Lung microvascular endothelial cell (primary cell): ENCODE data around the gene LILRB4. TPM values are rescaled to one million over a fixed set of nuclear protein-coding genes. Genes with fewer than 3 reads are reported as not detected.
"Not testable (repeated sequence)": the region's sequence is repeated elsewhere in the genome, so short reads cannot be mapped to it uniquely, and the experiment has no call there.

Experiments
- DNase-seq, 2 donors: peaks; one replicate each; pipeline versions ENCODE4 v3.0.0 to v3.0.0-alpha.2; 2010; ENCODE audit warnings: low read depth in 2 of 2
- total RNA-seq: library from RNA; depleted of rRNA; stranded (reverse); fragments of >200 nt; gene quantifications from 2 replicates; pipeline ENCODE4 v1.2.1, GENCODE V29; 2014

The LILRB4 gene
- total RNA-seq, 1 donor from 2014 or later: not detected

- no peak for DNase-seq
These were observed 12.6 kb upstream of the LILRB4 start for GRCh38 chr19:54650108-54650655.

GRCh38 chr19:54653181-54653809, 9.5 kb upstream of the LILRB4 start:
- DNase-seq: peak; percentile 45 to 51

GRCh38 chr19:54654447-54655321, 8.1 kb upstream of the LILRB4 start:
- DNase-seq: no peak

- DNase-seq: no peak
These were observed 3.5 kb upstream of the LILRB4 start for GRCh38 chr19:54659300-54659699.

GRCh38 chr19:54660306-54660705, 2.5 kb upstream of the LILRB4 start:
- DNase-seq: no peak

- DNase-seq: no peak
These were observed 1.8 kb upstream of the LILRB4 start for GRCh38 chr19:54660964-54661363.

GRCh38 chr19:54661846-54662481, 821 bp upstream of the LILRB4 start:
- no peak for DNase-seq

- DNase-seq: no peak
These were observed 2.7 kb downstream of the LILRB4 start for GRCh38 chr19:54665530-54665929.

GRCh38 chr19:54667217-54667616, 4.4 kb downstream of the LILRB4 start:
- DNase-seq: no peak

- no peak for DNase-seq
These were observed 5.6 kb downstream of the LILRB4 start for GRCh38 chr19:54668353-54668752.

GRCh38 chr19:54670576-54671357, 8.0 kb downstream of the LILRB4 start:
- no peak for DNase-seq

GRCh38 chr19:54673222-54673621, 10.4 kb downstream of the LILRB4 start:
- no peak for DNase-seq

GRCh38 chr19:54674021-54674617, 11.3 kb downstream of the LILRB4 start:
- DNase-seq: peak; percentile 53 to 62

GRCh38 chr19:54676210-54676834, 13.5 kb downstream of the LILRB4 start:
- peak; percentile 48 to 62 for DNase-seq

- DNase-seq: no peak
These were observed 14.4 kb downstream of the LILRB4 start for GRCh38 chr19:54677217-54677616.

GRCh38 chr19:54681596-54681995, 18.8 kb downstream of the LILRB4 start:
- DNase-seq: not testable (repeated sequence)

- no peak for DNase-seq
These were observed 19.6 kb downstream of the LILRB4 start for GRCh38 chr19:54682306-54682856.

- DNase-seq: peak; percentile 66 to 67
These were observed 21.7 kb downstream of the LILRB4 start for GRCh38 chr19:54684527-54684926.

GRCh38 chr19:54691582-54692297, 29.0 kb downstream of the LILRB4 start:
- DNase-seq: no peak

GRCh38 chr19:54692298-54692615, 29.5 kb downstream of the LILRB4 start:
- no peak for DNase-seq
